ENCODE results near the gene TIMP2.
A peak's percentile ranks its signal among the peaks of the same experiment; 100 is the strongest.
"Not testable (repeated sequence)": the region's sequence is repeated elsewhere in the genome, so short reads cannot be mapped to it uniquely, and the experiment has no call there.

Gene TIMP2

DNA sequence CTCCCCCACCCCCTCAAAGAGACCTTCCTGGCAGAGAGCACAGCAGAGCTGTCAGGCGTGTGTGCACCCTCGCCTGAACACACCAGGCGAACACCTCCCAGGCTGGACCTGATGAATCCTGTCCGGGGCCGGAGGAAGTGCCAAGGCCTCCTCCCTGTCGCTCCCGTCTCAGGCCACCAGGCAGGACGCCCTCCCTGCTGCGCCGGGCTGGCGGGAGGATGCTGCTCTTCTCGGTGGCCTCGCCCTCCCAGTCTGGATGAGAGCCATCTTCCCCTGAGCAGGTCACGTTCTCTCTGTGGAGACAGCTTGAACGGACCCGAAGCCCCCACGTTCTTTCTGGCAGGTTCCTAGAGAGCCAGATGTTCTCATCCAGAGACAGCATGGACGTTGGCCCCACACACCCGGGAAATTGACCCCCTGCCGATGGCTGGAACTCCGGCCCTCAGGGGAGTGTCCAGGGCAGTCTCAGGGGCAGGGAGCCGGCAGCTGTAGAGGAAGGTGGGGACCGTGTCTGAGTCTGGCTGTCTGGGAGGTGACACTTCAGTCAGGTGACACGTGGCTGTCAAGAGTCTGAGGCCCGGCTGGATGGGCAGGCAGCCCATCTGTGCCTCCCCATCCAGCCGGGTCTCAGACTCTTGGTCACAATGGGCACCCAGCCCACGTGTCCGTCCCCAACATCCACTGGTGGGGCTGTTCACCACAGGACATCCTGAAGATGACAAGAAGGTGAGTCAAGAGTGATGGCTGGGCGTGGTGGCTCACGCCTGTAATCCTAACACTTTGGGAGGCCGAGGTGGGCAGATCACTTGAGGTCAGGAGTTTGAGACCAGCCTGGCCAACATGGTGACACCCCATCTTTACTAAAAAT, 5.0 kb upstream of the TIMP2 start:
- no peak for DNase-seq

DNA sequence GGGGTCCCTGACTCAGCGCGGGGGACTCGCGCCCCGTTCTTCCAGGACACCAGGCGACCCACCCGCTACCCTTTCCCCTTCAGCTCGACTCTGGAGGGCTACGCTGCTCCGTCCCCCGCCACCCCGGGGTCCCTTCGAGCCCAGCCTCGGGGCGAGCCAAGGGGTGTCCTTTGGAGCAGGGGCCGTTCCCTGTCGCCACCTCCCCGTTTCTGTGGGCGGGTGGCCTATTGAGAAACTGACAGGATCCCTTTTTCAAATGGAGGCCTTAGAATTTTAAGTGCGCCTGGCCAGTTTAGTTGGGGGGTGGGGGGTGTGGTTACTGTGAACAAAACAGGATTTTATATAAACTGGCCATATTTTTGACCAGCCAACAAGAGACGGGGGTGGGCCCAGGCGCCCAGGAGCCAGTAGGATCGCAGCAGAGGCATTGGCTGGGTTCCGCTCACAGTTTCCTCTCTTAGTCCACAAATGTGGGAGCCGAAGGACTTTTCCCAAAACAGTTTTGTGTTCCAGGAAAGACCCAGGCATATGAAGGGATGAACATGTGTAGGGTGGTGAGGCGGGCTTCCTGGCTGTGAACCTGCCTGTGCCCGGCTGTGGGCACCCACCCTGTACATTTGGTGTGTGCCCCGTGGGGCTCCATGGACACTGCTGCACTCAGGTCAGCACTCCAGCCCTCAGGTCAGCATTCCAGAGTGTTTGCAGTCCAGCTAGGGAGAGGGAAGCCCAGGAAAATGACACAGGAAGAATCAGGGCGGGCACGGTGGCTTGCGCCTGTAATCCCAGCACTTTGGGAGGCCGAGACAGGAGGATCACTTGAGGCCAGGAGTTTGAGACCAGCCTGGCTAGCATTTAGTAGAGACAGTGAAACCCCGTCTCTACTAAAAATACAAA, 722 bp upstream of the TIMP2 start:
- no peak for DNase-seq

DNA sequence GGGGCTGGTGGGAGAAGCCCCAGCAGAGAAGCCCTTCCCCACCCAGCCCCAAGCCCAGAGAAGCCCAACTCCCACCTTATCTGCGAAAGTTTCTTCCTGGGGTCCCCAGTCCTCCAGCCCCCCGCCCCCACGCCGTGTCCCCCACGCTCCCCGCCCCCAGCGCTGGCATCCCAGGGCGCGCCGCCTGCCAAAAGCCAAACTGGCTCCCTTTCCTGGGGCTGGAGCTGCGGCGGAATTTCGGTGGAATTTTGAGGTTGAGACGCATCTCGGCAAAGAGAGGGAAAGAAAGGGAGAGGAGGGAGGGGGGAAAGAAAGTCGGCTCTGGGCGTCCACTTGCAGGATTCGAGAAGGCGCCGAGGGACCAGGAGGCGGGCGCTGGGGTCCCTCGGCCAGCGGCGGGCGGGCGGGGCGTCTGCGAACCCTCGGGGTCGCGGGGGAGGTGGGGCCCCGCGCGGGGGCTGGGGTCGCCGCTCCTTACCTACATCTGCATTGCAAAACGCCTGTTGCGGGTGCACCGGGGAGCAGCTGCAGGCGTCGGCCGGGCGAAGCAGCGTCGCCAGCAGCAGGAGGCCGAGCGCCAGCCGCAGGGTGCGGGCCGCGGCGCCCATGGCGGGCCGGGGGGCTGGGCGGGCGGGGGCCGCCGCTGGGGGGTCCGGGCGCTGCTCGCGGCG, 571 bp downstream of the TIMP2 start:
- DNase-seq, result no peak

DNA sequence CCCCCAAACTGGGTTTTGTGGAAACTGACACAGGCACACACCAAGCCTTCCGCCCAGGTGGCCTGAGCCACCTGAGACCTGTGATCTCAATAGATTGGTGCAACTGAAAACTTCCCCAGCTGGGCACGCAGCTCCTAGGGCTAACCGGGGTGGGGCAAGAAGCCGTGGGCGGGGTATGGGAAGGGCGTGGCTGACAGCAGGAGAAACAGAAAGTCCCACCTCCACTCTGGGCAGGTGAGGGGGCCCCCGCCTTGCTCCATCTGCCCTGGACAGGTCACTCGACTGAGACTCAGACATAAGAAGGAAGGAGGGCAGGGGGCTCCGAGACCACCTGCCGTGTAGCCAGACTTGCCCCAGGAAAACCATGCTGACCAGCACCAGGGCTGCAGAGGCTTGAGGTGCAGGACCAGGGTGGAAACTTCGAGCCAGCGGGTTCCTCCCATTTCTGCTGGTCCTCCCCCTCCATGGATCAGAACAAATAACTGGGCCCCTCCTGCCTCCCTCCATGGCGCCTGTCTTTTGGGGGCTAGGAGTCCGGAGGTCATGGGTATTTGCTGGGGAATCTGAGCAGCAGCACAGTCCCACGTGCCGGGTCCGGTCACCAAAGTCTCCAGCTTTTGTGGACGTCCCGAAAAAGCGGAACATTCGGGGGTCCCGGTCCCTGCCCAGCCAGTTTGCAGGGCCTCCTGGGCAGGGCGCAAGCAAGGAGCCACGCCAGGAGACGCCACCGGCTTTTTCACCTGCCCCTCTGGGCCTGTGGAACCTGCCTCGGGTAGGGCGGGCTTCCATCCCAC, 1.3 kb downstream of the TIMP2 start:
- DNase-seq, result peak; percentile 40

DNA sequence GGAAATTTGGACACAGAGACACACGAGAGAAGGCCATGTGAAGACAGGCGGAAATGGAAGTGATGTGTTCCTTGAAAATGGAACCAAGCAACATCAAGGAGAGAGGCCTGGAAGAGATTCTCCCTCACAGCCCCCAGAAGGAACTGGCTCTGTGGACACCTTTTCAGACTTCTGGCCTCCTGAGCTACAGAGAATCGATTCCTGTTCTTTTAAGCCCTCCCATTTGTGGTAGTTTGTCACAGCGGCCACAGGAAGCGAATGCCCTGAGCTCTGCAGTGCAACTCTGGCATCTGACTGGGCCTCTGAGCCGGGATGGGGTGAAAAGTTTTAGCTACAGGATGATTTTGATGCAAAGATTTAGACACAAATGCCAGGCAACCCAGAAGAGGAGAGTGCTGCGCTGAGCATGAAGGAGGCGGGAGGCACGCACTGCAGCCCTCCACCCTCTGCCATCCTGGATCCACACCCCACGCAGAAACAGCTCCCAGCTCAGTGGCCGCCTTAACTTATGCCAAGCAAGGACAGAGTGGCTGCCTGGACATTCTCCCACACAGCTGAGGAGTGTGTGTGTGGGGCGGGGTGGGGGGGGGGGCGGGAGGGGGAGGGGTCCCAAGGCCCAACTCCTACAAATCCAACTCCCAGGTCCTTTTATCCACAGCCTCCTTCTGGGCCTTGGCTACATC, 2.2 kb downstream of the TIMP2 start:
- DNase-seq, result no peak

DNA sequence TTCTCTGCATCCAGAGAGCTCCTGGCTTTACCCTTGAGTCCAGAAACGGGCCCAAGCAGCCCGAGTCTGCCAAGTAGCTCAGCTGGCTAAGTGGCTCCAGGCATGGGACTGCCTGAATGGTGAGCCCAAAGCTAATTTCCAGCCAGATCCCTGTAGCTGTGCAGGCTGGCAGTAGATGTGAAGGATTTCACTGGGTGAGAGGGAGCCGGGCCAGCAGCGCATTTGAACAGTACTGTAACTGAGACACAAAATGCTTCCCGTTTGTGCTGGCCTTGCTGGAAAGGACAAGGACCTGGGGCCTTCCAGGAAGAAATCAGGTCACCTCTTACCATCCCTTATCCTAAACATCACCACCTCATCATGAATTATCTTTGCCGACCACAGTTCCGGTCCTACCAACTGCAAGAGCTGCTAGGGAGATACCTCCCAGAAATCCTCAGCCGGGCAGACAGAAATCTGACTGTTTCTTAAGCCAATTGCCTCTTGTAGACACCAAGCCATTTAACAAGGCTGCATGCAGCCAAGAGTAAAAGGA, 3.7 kb downstream of the TIMP2 start:
- no peak for DNase-seq

DNA sequence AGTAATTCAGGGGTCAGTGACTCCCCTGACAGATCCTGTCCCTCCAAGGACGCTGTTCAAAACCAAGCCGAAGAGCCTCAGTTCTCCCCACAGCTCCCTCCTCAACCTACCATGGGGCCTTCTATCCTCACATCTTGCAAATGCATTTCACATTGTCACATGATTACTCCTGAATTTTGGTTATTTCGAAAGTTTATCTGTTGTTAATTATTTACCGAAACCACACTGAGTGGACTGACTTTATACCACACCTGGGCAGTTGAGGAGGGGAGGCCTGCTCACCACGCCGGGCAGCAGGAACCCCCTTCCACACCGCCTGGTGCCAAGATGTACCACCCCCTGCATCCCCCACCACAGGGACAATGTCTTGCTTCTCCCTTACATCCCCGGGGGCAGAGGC, 4.7 kb downstream of the TIMP2 start:
- DNase-seq, result no peak

DNA sequence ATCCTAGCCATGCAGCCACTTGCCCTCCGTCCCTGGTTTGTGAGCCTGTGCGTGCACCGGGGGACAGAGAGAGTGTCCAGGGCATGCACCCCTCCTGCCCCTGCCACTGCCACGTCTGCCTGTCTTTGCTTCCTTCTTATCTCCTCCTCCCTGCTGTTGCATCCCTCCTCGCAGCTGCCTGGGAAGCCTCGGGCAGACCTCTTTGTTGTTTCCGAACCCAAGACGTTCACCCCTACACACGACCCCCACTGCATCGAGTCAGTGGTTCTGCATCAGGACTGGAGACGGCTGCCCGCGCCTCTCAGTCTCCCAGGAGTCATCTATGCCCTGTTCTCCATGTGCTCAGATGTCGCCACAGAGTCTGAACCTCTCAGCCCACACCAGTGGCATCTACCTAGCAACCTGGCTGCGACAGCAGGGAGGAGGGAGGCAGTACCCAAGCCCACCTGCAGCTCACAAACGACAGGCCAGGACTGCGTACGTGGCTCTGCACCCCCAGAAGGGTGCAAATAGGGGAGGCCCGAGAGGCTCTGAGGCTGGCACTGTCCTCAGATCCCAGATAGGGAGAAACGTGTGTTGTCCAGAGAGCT, 5.2 kb downstream of the TIMP2 start:
- DNase-seq, result no peak

DNA sequence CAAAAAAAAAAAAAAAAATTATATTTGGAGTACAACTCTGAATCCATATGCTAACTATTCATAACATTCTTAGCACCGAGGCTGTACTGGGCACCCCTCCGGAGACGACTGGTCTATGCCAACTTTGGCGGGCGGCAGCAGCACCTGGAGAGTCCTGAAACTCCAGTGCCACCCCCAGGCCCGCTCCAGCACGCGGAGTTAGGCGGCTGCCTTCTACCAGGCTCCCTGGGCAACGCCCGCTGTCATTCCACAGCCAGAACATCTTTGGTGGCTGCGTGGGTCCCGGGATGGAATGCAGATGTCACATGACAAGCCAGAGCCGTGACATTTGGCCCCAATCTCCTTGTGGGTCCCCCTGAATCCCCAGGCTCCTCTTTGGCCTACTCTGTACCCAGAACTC, 6.2 kb downstream of the TIMP2 start:
- no peak for DNase-seq

DNA sequence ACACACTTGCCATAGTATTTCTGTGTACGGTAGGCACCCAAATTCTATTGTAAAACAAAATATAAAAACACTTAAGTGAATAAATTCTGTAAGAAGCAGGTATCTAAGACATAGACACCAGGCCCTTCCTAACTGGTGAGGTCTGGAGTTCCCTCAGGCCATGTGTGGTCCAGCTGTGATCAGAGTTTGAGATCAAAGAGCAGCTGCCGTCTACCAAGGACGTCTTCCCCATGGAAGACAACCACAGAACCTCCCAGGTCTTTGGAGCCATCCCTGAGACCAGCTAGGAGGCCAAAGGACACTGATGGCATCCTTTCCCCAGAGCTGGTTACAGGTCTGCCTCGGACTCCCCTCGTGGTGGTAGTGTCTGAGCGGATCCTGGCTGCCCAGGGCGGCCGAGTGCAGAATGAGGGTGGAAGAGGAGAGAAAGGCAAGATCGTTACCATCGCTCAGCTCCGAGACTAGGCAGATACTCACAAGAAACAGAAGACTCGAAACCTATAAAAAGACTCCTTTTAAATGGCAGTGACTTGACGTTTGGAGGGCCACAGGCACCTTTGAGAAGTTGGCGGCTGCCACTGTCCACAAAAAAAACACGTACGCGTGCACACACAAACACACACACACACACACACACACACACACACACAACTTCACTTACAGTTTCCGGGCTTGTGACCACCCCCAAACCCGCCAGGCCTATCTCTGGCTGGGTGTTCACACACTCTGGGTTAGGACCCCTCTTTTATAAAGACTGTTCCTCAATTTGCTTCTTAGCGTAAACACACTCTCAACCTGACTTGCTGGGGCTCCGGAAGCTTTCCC, 7.5 kb downstream of the TIMP2 start:
- DNase-seq, result no peak

DNA sequence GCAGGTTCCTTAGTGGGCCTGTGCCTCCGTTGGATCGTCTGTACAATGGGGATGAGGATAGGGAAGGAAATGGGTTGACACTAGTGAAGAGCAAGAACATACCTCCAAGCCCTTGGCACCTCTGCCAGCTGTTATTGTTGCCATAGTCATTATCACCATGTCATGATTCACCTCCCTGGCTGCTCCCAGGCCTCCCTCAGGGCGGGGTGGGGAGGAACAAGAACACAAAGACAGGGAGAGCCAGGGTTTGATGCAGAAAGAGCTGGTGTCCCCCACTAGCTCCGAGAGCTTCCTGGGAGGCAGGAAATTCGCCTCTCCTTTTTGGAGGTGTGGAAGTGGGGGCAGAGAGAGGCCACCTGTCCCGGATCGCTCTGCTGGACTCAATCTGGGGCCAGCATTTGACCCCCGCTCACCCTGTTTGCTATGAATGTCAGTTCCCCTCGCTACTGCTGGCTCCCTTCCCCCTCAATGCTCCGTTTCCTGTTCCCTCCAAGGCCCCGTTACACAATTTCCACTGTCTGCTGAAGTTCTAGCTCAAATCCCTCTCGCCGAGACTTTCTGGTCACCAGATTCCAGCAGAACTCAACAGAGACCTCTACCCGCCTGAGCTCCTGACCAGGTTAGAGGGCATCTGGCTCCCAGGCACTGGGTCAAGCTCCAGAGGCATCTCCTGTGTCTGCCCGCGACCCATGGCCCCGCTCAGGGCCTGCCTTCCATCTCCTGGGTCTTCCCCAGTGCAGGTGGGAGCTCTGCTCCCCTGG, 9.1 kb downstream of the TIMP2 start:
- no peak for DNase-seq

DNA sequence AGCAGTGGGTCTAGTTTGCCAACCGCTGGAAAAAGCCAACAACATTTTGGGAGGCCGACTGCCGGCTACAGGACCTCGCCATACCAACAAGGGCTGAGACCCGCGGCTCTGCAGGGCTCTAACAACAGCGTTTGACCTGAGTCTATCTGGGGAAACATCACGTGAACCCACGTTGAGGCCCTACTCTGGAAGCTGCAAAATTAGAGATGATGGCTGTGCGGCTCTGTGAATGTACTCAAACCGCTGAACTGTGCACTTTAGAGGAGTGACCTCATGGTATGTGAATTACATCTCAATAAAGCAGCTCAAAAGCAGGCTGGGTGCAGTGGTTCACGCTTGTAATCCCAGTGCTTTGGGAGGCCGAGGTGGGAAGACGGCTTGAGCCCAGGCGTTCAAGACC, 12.1 kb downstream of the TIMP2 start:
- no peak for DNase-seq

DNA sequence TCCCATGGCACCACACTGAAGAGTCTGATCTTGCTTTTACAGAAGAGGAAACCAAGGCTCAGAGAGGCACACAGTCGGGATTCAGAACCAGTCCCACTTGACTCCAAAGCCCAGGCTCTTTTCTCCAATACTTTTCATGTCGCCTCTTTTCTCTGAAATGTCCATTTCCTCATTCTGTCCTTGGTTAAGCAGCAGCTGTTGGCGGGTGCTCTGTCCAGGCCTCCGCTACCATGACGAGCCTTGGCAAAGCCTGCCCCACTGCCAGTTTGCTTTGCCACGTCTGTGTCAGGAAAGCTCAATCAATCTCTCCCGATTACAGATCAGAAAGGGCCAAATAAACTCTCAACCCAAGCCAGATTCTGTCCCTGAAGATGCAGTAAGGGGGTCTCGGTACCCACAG, 13.1 kb downstream of the TIMP2 start:
- no peak for DNase-seq

DNA sequence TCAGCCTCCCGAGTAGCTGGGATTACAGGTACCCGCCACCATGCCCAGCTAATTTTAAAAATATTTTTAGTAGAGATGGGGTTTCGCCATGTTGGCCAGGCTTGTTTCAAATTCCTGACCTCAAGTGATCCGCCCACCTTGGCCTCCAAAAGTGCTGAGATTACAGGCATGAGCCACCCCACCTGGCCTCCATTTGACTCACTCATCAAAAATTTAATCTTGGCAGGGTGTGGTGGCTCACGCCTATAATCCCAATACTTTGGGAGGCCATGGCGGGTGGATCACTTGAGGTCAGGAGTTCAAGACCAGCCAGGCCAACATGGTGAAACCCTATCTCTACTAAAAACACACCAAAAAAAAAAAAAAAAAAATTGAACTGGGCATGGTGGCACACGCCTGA, 13.6 kb downstream of the TIMP2 start:
- not testable (repeated sequence) for DNase-seq

DNA sequence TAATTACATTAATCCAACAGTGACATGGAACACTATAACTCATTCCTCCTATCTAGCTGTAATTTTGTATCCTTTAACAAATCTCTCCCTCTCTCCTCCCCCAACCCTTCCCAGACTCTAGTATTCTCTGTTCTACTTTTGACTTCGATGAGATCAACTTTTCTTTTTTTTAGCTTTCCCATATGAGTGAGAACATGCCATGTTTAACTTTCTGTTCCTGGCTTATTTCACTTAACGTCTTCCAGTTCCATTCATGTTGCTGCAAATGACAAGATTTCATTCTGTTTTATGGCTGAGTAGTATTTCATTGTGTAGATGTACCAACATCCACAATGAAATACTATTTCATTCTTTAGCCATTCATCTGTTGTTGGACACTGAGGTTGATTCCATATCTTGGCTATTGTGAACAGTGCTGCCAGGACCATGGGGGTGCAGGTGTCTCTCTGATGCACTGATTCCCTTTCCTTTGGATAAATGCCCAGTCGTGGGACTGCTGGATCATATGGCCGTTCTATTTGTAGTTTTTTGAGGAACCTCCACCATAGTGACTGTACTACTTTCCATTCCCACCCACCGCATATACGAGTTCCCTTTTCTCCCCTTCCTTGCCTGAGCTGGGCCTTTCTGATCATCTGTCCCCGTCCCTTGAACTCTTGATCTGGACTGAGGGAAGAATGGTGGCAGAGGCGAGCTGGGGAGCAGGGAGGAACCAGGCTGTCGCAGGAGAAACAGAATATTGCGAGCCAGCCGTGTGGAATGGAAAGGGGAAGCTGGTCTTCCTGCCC, 14.5 kb downstream of the TIMP2 start:
- DNase-seq, result no peak

DNA sequence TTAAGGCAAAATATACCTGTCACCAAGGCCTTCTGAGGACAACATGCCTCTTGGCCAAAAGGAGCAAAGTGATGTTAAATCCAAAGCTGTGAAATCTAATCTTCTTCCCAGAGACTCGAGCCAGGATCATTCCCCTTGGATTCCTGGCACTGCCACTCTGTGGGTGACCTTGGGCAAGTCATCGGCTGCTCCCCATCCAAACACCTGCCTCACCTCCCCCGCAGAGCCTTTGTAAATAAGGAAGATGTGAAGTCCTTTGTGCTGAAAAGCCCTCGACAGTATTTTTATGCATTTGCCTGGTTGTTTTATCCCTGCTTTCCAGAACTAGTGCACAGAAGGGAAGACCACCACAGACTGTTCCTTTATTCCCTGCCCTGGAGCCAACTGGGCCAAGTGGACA, 16.8 kb downstream of the TIMP2 start:
- no peak for DNase-seq

DNA sequence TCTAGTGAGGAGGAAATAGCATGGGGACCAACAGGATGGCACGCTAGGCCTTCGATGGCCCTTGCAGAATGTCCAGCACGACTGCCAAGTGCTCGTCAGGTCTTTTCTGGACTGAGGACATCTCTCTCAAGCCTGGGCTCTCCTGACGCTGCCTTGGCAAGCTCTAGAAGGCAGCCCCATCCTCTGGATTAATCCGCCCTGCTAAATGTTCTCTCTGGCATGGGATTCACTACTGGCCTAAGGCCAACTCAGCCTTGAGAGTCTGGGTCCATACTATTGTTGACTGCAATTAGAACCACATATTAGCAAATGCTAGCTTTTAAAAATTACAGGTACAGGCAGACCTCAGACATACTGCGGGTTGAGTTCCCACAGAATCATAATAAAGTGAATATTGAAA, 19.6 kb downstream of the TIMP2 start:
- no peak for DNase-seq

DNA sequence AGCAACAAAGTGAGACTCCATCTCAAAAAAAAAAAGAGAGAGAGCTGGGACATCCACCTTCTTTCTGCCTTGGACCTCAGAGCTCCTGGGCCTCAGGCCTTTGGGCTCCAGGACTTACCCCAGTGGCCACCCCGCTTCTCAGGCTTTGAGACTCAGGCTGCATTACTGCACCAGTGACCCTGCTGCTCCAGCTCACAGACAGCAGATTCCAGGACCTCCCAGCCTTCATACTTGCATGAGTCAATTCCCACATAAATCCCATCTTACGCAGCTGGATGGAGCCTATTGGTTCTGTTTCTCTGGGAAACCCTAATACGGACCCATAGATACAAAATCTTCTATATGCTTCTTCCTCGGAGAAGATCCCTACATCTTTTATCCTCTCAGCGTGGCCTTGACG, 20.1 kb downstream of the TIMP2 start:
- DNase-seq, result no peak

DNA sequence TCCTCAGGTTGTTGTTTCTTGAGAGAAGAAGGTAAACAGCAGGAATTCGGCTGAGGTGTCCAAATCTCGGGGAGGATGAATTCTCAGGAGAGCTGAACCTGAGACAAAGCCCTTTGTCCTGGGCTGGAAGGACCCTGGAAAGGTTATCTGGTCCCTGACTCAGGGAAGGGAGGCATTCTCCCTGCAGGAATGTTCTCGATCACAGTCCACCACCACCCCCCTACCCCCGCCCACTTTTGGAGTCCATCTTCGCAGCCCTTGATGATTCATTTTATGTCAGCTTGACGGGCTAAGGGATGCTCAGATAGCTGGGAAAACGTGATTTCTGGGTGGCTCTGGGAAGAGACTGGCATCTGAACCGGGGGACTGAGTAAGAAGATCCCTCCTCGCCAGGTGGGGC, 20.8 kb downstream of the TIMP2 start:
- DNase-seq, result no peak
